ENCODE measurements around the gene BLM.

BLM gene

DNA sequence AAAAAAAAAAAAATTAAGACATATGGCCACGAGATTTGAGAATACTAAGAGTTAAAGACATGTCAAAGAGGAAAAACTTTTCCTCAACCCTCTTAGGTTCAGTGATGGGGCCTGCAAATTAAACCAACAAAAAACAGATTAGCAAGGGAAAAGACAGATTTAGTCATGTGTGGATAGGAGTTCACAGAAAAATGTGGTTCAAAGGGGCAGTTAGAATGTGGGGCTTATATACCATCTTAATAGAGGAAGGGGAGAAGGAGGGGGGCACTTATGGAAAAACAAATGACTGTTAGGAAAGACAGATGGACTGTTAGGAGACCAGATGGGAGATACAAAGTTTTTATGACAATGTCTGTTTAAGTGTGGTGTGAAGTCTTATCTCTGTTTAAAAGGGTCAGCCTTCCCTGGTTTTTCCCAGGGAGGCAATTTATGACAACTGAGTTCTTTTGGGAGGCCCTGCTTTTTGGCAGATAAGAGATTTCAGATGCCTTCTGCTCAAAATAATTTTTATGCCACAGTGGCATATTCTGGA lies 82.6 kb downstream of the BLM start:
- no peak for DNase-seq

DNA sequence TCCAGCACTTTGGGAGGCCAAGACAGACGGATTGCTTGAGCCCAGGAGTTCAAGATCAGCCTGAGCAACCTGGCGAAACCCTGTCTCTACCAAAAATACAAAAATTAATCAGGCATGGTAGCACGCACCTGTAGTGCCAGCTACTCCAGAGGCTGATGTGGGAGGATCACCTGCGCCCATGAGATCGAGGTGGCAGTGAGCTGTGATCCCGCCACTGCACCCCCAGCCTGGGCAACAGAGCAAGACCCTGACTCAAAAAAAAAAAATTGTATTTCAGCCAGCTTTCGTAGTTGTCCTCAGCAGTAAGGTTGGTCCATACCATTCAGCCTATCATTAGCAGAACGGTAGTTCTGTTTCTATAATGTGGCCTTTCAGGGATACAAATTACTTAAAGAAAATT lies 84.7 kb downstream of the BLM start:
- no peak for DNase-seq

DNA sequence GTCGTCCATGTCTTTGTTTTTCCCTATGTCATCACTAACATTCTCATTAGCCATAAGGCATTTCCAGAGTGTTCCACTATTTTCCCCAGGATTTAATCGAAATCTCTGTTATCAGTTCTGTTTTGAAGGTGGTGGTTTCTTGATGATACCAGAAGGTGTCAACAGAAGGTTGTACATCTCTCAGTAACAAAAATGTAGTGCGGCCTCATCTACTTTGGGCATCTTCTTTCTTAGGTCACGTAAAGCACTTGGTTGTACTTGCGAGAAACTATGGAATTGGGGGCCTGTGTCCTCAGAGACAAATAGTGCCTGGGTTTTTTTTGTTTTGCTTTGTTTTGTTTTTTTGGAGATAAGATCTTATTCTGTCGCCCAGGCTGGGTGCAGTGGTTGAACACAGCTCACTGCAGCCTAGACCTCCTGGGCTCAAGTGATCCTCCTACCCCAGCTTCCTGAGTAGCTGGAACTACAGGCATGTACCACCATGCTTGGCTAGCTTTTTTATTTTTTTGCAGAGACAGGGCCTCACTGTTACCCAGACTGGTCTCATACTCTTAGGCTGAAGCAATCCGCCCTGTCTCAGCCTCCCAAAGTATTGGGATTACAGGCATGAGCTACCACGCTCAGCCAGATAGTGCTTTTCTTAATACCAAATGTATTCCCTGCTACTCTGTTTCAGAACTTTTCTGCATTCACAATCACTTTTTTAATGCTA lies 90.1 kb downstream of the BLM start:
- DNase-seq = no peak

DNA sequence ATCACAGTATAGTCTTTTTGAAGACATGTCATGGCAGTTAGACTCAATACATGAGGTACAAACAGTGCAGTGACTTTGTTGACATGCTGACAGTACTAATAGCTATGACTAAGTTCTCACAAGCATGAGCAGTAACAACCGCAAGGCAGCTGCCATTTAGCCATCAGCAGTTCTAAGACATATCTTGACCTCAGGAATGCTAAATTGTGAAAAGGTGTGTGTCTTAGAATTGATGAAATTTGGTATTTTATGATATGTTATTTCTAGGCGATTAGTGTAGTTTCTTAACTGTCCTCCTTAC lies 90.6 kb downstream of the BLM start:
- DNase-seq = no peak

DNA sequence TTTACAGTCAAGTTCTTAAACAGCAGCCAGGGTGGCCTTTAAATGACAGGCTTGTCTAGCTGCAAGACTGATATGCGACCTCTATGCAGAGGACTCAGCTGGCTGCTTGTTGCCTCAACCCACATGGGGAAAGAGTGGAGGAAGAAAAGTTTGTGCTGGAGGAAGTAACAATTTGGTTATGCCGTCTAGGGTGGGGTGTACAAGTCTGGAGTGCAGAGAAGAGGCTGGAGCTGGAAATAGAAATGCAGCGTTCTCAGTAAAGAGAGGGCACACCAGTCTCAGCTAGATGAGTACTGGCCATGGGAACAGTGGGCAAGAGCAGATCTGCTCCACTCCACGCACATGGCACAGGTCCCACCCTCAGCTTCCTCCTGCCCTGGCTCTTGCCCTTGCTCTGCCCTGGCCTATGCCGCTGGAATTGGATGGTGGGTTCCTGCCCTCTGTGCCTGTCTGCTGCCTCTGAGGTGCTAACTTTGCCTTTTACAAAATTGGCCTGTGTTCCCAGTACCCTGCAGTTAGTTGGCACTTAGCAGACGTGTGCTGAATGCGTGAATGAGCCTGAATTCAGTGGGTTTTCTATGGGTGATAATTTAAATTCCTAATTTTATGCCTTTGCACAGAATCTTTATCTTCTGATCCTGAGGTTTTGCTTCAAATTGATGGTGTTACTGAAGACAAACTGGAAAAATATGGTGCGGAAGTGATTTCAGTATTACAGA lies 91.5 kb downstream of the BLM start:
- no peak for DNase-seq

DNA sequence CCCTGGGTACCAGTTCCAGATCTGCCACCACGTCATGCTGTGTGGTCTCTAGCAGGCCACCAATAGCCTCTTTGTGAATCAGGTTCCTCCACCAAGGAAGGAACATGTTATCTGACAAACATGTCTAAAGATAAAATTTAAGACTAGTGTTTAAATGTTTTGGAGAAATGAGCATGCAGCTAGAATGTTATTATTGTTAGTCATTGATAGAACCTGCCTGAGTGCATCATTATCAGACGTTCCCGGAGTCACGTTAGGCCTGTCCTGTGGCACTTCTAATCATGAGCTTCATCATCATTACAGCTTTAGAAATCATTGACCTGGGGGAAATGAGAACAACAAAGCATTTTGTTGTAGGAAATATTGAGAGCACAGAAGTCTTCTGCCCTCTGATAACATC lies 92.4 kb downstream of the BLM start:
- no peak for DNase-seq

DNA sequence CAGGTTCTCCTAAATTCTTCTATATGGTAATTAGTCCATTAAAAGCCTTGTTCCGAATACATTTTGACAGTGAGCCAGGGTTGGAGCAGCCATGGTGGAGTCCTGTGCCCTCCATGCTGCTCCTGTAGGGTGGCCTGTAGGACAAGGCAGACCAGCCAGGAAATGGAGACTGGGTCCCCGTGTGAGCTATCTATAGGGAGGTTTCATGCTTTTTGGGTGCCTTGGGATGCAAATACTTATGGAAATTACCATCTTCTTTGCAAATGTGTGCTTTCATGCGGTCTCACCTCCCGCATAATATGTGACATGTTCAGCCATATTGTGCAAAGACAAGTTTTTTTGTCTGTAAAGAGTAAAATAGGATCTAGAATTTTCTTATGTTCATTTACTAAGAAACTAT lies 93.2 kb downstream of the BLM start:
- no peak for DNase-seq

DNA sequence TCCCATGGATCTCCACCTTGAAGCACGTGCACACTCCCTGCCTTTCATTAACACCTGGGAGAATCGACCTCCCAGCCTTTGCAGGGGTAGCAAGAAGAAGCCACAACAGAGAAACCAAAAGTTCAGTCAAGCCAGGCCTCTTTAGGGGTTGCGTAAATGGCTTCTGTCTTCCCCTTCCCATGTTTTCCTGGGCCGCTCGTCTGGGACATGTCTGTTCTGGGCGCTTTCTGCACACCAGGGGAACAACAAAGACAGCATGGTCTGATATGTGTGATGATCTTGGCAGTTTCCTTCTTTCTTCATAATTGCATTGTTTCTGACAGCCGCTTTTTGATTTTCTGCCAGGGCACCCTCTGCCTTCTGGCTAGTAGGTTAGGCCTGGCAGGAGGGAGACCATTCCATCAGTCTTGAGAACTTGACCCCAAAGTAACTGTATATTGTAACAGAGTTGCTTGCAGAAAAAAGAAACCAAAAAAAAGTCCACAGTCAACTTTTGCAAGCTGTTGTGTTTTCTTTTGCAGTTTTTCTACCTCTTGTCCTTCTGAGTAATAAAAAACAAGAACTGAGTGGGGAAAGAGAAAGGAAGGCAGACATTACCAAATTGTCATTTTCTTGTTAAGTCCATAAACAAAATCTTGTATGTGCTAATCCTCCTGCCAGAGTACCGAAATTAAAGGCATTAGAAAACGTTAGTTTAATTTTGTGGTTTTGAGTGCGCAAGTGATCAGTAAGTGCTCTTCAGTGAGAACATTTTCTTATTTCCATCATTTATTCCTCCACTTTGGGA lies 95.2 kb downstream of the BLM start:
- DNase-seq = no peak

DNA sequence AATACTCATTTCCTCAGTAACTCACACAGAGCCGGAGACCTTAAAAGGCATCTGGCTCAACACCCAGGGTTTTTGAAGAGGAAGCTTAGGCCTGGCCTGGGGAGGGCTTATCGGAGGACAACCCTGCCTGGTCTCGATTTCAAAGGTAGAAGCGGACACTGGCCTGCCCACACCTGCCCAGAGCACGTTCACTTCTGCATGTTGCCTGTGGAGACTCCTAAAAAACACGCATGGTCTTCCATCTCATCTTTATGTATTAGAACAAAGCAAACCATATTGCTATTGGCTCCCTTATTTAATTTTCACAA lies 95.8 kb downstream of the BLM start:
- DNase-seq = no peak

DNA sequence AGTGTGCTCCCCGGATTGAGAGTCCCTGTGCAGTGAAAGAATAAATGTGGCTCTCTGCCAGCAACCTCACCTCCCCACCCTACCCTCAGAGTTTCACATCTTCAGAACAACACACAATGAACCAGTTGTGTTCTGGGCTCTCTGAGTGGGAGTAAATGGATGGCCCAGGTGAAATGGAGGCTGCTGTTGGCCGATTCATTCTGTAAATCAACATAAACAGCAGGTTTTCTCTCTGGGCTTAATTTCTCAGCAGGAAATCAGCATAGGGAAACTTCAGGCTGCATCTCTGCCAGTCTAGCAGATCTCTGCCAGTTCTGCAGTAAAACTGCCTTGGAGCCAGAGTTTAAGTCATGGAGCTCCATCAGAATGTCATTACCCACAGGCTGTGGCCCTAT lies 96.6 kb downstream of the BLM start:
- no peak for DNase-seq

DNA sequence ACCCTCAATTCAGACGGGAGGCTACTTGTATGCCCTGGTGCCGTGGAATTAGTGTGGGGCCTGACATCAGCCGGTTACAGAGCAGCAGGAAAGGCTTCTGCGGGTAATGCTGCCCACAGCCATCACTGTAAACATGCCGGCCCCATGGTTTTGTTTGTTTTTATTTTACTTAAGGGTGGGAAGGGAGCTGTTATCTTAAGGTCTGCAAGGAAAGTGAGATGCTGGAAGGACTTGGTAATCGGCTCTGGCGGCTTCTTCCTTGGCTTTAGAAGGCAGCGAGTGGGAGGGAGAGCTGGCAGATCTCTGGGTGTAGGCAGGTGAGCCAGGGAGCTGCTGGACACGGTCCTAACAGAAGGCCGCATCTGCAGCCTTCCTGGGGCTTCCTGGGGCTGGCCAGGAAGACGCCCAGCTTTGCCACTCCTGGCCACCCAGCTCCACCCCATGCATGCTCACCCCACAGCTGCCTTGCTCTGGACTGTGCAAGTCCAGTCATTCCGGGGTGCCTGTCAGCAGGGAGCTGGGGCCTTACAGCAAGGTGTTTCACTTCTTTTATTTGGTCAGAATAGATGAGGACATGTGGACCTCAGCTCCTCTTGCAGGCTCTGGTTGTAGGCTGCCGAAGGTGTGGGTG lies 97.2 kb downstream of the BLM start:
- DNase-seq = no peak

DNA sequence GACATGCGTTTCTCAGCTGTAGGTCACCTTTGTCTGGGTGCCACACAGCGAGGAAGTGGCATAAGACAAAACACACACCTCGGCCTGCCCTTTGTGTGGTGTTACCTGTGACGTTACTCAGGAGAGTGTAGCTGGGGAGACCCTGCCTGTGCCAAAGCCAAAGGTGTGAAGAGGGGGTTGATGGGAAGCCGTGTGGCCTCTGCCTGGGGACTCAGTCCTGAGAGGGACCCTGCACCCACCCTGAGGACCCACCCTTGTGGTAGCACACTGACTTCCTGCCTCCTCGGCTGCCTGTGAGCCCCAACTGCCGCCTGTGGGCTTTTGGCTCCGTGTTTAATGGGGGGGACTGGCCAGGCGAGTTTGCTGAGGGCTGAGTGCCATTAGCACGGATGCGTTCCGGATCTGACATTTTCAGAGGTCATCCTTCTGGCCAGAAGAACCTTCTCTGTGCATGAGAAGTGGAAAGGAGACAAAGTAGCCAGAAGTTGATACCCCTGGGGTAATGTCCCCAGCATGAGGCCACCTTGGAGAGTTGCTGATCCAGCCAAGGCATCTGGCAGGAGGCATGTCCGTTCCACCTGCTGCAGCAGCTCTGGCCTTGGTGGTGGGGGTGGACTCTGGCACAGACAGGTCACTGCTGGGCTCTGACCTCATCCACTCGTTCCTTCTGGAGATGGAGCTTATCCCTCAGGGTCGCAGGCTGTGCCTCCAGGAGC lies 99.4 kb downstream of the BLM start:
- no peak for DNase-seq

DNA sequence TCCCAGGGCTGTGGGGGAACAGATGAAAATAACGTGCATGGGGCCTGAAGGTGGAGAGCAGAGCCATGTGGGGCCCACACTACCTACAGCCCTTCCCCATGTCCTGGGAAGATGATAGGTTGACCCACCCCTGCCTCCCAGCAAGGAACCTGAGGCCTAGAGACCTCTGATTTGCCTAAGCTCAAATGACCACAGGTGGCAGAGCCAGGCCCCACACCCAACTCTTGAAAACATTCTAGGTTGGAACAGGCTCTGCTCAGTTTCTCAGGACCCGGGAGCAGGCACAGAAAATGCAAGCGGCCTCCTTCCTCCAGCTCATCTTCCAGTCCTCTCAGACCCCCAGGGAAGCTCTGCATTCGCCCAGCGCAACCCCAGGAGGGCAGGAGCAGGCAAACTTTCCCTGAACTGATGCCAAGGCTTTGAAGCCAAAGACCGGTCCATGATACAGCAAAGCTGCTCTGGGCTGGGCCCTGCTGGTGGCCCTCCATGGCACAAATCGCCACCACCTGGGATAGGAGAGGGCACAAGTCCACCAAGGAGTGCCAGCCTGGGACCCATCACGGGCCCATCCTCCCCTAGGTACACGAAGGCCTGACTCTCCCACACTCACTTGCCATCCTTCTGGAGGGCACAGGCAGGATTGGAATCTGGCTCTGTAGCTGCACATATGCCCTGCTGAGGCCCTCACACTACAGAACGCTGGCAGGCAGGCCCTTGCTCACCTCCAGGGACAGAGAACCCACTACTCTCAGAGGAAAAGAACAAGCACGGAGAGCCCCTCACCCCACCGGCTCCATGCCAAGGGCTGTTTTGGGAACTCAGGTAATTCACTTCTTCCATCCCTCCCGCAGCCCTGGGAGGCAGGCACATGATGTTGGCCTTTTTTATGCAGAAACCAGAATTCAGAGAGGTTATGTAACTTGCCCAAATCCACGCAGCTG lies 100.2 kb downstream of the BLM start:
- DNase-seq = no peak

DNA sequence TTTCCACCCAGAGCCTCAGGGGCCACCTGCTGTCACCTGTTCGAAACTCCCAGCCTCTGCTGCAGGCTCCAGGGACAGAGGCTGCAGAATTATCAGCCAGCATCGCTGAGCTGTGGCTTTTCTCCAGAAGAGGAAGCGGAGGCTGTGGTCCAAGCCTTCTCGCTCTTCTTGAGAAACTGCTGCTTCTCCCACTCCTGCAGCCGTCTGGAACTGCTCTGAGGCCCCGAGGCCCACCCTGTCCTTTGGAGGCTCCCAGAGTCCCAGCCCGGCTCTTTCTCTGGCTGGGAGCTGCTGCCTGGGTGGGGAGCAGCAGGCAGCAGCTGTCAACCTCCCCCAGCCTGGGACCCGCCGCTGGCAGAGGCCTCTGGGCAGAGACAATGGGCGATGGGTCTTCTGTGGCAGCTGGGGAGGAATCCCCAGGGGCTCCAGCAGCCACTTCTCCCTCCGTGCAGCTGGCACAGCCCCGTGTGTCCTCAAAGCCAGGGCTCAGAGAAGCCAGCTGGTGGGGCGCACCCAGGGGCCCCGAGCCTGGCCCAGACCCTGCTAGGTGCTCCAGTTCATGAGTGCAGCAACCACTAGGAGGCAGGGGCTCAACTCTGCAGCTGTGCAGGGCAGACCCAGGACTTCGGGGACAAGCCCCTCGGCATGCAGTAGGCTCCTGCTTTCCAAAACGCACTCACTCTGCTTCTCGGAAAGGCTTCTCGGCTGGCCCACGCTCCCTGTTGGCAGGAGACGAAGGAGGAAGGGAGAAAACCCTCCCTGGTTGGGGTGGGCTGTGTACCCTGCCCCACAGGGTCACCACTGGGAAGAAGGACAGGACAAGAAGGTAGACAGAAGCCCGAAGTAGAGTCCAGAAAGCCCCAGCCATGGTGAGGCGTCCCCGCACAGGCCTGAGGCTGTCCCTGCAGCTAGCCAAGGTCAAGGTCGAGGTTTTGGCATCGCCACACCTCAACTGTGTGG lies 101.4 kb downstream of the BLM start:
- DNase-seq = no peak

DNA sequence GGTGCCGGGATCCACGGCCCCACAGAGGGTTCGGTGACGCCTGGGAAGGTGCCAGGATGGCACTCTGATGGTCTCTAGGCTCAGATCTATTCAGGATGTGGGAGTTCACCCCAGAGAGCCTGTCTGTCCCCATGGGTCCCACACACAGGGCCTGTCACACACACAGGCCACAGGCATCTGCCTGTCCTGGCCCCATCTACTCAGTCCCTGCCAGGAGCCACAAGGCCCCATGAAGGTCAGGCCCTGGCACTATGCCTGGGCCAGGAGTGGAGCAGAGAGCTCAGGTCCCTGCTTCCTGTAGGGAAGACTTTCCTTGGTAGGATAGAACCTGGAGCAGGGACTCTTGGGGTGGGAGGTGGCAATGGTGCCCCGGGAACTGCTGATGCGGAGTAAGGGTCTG lies 102.2 kb downstream of the BLM start:
- no peak for DNase-seq

DNA sequence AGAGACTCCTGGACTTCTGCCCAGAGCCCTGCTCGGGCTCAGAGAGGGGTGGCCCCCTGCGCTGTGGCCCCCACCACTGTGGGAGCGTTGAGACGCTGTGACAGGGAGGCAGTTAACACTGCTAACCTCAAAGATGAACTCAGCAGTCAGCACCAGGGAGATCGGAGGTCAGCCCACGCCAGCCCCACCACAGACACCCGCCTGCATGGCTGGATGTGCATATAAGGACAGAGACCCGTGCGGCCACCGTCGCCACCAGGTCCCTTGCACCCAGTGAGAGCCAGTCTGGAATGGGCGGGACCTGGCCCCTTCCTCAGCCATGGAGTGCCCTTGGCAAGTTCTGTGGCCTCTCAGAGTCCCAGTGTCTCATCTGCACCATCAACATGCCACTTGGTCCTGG lies 102.7 kb downstream of the BLM start:
- DNase-seq = no peak

DNA sequence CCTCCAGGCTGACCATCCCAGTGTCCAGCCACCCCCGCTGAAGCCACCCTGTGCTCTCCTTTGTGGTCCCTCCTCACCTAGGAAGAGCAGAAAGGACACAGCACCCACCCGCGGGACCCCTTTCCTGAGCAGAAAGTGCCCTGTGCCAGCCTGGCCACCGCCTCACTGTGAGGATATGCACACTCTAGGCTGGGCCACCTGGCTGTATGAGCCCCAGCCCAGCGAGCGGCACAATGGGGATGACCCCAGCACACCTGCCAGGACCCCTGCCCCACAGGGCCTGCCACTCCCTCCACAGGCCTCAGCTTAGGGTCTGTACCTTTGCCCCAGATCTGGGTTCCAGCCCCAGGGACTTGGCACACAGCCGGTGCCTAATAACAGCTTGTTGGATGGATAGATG lies 103.3 kb downstream of the BLM start:
- DNase-seq = no peak

DNA sequence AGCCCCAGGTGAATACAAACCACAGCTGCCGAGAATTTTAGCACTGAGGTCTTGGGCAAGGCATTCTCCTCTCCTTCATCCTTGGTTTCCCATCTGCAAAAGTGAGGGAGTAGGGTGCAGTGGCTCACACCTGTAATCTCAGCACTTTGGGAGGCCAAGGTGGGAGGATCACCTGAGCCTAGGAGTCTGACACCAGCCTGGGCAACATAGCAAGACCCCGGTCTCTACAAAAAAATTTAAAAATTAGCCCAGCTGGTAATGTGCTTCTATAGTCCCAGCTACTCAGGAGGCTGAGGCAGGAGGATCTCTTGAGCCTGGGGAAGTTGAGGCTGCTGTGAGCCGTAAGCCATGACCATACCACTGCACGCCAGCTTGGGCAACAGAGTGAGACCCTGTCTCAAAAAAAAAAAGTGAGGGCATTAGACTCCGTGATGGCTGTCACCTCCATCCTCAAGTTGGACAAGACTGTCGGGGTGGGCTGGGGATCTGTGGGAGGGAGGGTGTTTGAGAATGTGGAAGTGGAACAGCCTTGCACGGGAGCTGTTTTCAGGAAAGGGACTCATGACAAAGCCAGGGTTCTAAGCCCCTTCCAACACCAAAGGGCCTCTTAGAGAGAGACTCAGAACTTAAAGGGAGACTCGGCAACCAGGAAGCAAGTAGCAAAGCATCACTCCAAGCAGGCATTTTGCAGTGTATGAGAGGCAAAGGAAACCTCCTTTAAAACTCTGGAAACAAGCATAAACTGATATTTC lies 105.2 kb downstream of the BLM start:
- DNase-seq = no peak

DNA sequence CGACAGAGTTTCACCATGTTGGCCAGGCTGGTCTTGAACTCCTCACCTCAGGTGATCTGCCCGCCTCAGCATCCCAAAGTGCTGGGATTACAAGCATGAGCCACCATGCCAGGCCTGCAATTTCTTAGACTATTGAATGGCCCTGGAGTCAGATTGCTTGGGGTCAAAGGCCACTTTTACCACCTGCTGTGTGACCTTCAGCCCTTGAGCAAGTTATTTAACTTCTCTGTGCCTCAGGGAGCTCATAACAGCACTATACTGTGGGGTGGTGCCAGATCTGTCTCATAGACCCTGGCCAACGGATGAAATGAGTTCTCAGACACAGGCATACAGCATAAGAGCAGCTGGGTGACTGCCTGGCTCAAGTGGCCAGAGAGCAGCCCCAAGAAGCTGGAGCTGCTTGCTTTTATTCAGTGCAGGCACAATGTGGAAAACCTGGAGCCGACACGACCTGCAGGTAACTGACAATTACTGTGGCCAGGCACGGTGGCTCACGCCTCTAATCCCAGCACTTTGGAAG lies 106.4 kb downstream of the BLM start:
- DNase-seq = no peak

Measured in activated CD4-positive, alpha-beta T cell treated with anti-CD3 and anti-CD28 coated beads for 1 hour (primary cell).